DND-41 (cell line): ENCODE results near the gene FSIP1.

Source experiments
- ATAC-seq: fragments of 200-7000 bp; cut with Tn5 transposase; 3 replicates; pipeline ENCODE4 v1.9.1; 2021; ENCODE audit warnings: low read depth; ENCODE audit not compliant: insufficient read depth
- DNase-seq: peaks from one replicate; pipeline ENCODE4 v3.0.0-alpha.2; 2020
- H2AFZ ChIP-seq: 2 replicates; pipeline ENCODE4 v1.6.0; 2012; ENCODE audit warnings: low read depth, low read length
- H3K27ac ChIP-seq: 2 replicates; pipeline ENCODE4 v1.5.1; 2012; ENCODE audit warnings: low read length, inconsistent platforms
- H3K27me3 ChIP-seq: fragments of 200-600 bp; sonication (generic); 2 replicates; pipeline ENCODE4 v1.6.0; 2012; ENCODE audit warnings: low read length, mild to moderate bottlenecking, inconsistent platforms; ENCODE audit not compliant: insufficient read depth, poor library complexity
- H3K36me3 ChIP-seq: 2 replicates; pipeline ENCODE4 v1.5.1; 2012; ENCODE audit warnings: low read length, inconsistent platforms; ENCODE audit not compliant: insufficient read depth
- H3K4me1 ChIP-seq: 2 replicates; pipeline ENCODE4 v1.5.1; 2012; ENCODE audit warnings: mild to moderate bottlenecking, low read length; ENCODE audit not compliant: insufficient read depth
- H3K4me2 ChIP-seq: 2 replicates; pipeline ENCODE4 v1.6.0; 2012; ENCODE audit warnings: mild to moderate bottlenecking, moderate library complexity, low read length, inconsistent platforms; ENCODE audit not compliant: insufficient read depth
- H3K4me3 ChIP-seq, 2 experiments: fragments of 200-600 bp in 1 of 2; shearing (Covaris generic) in 1 of 2; 2 replicates each; pipeline ENCODE4 v1.5.1; 2012 to 2016; ENCODE audit warnings: inconsistent platforms in 2 of 2, low read length in 2 of 2, mild to moderate bottlenecking in 2 of 2, low read depth in 1 of 2, moderate library complexity in 1 of 2
- H3K79me2 ChIP-seq: 2 replicates; pipeline ENCODE4 v1.6.0; 2012; ENCODE audit warnings: low read length, inconsistent platforms; ENCODE audit not compliant: insufficient read depth
- H3K9ac ChIP-seq: 2 replicates; pipeline ENCODE4 v1.6.0; 2012; ENCODE audit warnings: low read depth, mild to moderate bottlenecking, inconsistent platforms, low read length, moderate library complexity
- H3K9me3 ChIP-seq: 2 replicates; pipeline ENCODE4 v1.5.1; 2012; ENCODE audit warnings: low read length, moderate library complexity, mild to moderate bottlenecking, inconsistent platforms; ENCODE audit not compliant: insufficient read depth, severe bottlenecking
- H4K20me1 ChIP-seq: 2 replicates; pipeline ENCODE4 v1.6.0; 2012; ENCODE audit warnings: low read length; ENCODE audit not compliant: insufficient read depth
- EZH2 ChIP-seq: IDR thresholded peaks from 3 replicates; pipeline ENCODE4 v1.6.1; 2012; ENCODE audit warnings: borderline replicate concordance, low read depth, mild to moderate bottlenecking, moderate library complexity, low read length, inconsistent platforms; ENCODE audit not compliant: severe bottlenecking
- TF ChIP-seq, protein P1 (sequence below): IDR thresholded peaks from 2 replicates; pipeline ENCODE4 v1.5.1; 2012; ENCODE audit warnings: borderline replicate concordance, low read length, moderate library complexity, mild to moderate bottlenecking; ENCODE audit not compliant: poor library complexity, severe bottlenecking; ENCODE audit errors: extremely low read depth

FSIP1 gene

DNA sequence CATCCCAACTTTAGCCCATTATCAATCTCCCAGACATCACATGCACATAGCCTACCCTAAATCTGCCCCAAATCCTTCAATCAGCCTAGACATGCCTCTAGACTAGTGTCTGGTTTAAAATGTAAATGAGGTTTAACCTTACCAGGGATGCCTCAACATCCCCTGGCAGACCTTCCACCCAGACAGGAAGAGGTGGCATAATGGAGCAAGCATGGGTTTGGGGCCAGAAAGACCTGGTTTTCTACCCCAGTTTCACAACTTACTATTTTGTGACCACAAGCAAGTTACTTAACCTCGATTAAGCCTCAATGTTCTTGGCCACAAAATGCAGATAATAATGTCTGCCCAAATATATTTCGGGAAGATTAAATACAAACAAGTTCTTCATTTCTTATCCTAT, 230.1 kb downstream of the FSIP1 start:
- no peak overlapping the region for H3K9ac ChIP-seq
- no peak overlapping the region for H2AFZ ChIP-seq
- no peak overlapping the region for H3K4me3 ChIP-seq
- no peak for ATAC-seq
- H3K27me3 ChIP-seq = peaks cover 4% of the 10 kb centered on the region
- H3K4me2 ChIP-seq = no peak overlapping the region
- H4K20me1 ChIP-seq = no peaks in the 10 kb centered on the region
- no peaks in the 10 kb centered on the region for H3K79me2 ChIP-seq
- H3K36me3 ChIP-seq = no peaks in the 10 kb centered on the region
- no peaks in the 10 kb centered on the region for H3K9me3 ChIP-seq
- H3K27ac ChIP-seq = no peak overlapping the region
- TF ChIP-seq, protein P1, sequence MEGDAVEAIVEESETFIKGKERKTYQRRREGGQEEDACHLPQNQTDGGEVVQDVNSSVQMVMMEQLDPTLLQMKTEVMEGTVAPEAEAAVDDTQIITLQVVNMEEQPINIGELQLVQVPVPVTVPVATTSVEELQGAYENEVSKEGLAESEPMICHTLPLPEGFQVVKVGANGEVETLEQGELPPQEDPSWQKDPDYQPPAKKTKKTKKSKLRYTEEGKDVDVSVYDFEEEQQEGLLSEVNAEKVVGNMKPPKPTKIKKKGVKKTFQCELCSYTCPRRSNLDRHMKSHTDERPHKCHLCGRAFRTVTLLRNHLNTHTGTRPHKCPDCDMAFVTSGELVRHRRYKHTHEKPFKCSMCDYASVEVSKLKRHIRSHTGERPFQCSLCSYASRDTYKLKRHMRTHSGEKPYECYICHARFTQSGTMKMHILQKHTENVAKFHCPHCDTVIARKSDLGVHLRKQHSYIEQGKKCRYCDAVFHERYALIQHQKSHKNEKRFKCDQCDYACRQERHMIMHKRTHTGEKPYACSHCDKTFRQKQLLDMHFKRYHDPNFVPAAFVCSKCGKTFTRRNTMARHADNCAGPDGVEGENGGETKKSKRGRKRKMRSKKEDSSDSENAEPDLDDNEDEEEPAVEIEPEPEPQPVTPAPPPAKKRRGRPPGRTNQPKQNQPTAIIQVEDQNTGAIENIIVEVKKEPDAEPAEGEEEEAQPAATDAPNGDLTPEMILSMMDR = no peak
- TF ChIP-seq EZH2 = no peak
- no peaks in the 10 kb centered on the region for H3K4me1 ChIP-seq
- no peak for DNase-seq

DNA sequence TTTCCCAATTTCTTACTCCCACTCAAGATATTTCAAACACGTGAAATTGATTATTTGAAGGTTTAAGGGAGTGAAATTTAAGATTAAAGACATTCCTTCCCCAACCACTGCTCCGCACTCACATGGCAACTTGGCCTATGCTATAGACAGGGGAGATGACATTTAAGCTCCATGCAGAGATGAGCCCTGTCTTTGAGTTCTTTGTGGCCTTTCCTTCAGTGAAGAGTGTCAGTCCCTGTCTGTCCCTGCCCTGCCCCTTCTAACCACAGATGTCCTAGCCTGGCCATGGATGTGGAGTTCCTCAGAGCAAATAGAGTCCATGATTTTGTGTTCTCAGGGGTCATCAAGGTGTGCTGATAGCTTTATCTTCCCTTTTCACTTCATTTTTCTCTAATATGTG, 231.2 kb downstream of the FSIP1 start:
- no peaks in the 10 kb centered on the region for H4K20me1 ChIP-seq
- H3K27me3 ChIP-seq = peaks cover 4% of the 10 kb centered on the region
- no peak overlapping the region for H3K4me2 ChIP-seq
- H3K9ac ChIP-seq = no peak overlapping the region
- DNase-seq = no peak
- H3K36me3 ChIP-seq = no peaks in the 10 kb centered on the region
- H3K4me1 ChIP-seq = no peaks in the 10 kb centered on the region
- no peak overlapping the region for H2AFZ ChIP-seq
- no peak overlapping the region for H3K4me3 ChIP-seq
- H3K27ac ChIP-seq = no peak overlapping the region
- H3K79me2 ChIP-seq = no peaks in the 10 kb centered on the region
- no peaks in the 10 kb centered on the region for H3K9me3 ChIP-seq
- ATAC-seq = no peak
- TF ChIP-seq, protein P1 = no peak
- no peak for TF ChIP-seq EZH2
